Naive thymus-derived CD4-positive, alpha-beta T cell (primary cell): ENCODE measurements around the gene ACOXL. TPM values are rescaled to one million over a fixed set of nuclear protein-coding genes. Genes with fewer than 3 reads are reported as not detected.
A peak's percentile ranks its signal among the peaks of the same experiment; 100 is the strongest.

ENCODE experiments used
- ATAC-seq: fragments of 150-1000 bp; cut with Tn5 transposase; 2 replicates; pipeline ENCODE4 v1.10.0; 2021; ENCODE audit warnings: mild to moderate bottlenecking, moderate library complexity
- CTCF ChIA-PET: fragments of 350-600 bp; sonication (Branson Sonifier 250); formaldehyde crosslinking; loops from one replicate; lab custom pipeline; 2021; ENCODE audit warnings: antibody characterized with exemption; lab: Charles Lee
- POLR2A ChIA-PET: fragments of 350-600 bp; sonication (Branson Sonifier 250); formaldehyde crosslinking; loops from one replicate; lab custom pipeline; 2021; ENCODE audit warnings: antibody characterized with exemption, inconsistent platforms; lab: Charles Lee
- DNase-seq, 9 donors: peaks; one replicate each; pipeline versions ENCODE4 v3.0.0 to v3.0.0-alpha.2; 2020 to 2022; ENCODE audit warnings: mixed read lengths in 1 of 9
- H3K27ac ChIP-seq: one replicate; pipeline ENCODE4 v1.7.0; 2013; ENCODE audit warnings: mild to moderate bottlenecking, low read depth, low read length, moderate library complexity
- H3K27me3 ChIP-seq, 2 donors: one replicate each; pipeline ENCODE4 v1.7.0; 2013; ENCODE audit warnings: low read length in 2 of 2, mild to moderate bottlenecking in 2 of 2, moderate library complexity in 2 of 2; ENCODE audit not compliant: control insufficient read depth in 2 of 2, insufficient read depth in 2 of 2
- H3K36me3 ChIP-seq, 3 experiments: 1 replicate in 2 of 3; 2 replicates in 1 of 3; pipeline ENCODE4 v1.7.0; 2013; ENCODE audit warnings: low read length in 3 of 3, mild to moderate bottlenecking in 3 of 3, moderate library complexity in 1 of 3; ENCODE audit not compliant: insufficient read depth in 3 of 3, control insufficient read depth in 2 of 3
- H3K4me1 ChIP-seq, 2 donors: one replicate each; pipeline ENCODE4 v1.7.0; 2013; ENCODE audit warnings: low read length in 2 of 2, mild to moderate bottlenecking in 2 of 2, moderate library complexity in 1 of 2; ENCODE audit not compliant: control insufficient read depth in 2 of 2, insufficient read depth in 2 of 2
- H3K4me3 ChIP-seq: 2 replicates; pipeline ENCODE4 v1.7.0; 2013; ENCODE audit warnings: mild to moderate bottlenecking, low read length
- H3K9me3 ChIP-seq, 3 experiments: 1 replicate in 2 of 3; 2 replicates in 1 of 3; pipeline ENCODE4 v1.7.0; 2013; ENCODE audit warnings: low read length in 3 of 3; ENCODE audit not compliant: control insufficient read depth in 2 of 3
- H3K27ac Mint-ChIP-seq, 9 donors: one replicate each; pipeline ENCODE4 v1.8.0; 2020 to 2022; ENCODE audit warnings: mixed read lengths in 9 of 9, mild to moderate bottlenecking in 8 of 9, moderate library complexity in 5 of 9, inconsistent platforms in 2 of 9
- H3K27me3 Mint-ChIP-seq, 5 donors: one replicate each; pipeline ENCODE4 v1.8.0; 2021 to 2022; ENCODE audit warnings: mixed read lengths in 5 of 5, mild to moderate bottlenecking in 1 of 5
- H3K36me3 Mint-ChIP-seq, 5 donors: one replicate each; pipeline ENCODE4 v1.8.0; 2020 to 2022; ENCODE audit warnings: mixed read lengths in 5 of 5, mild to moderate bottlenecking in 3 of 5, inconsistent platforms in 1 of 5
- H3K4me1 Mint-ChIP-seq, 7 donors: one replicate each; pipeline ENCODE4 v1.8.0; 2020 to 2022; ENCODE audit warnings: mixed read lengths in 7 of 7, mild to moderate bottlenecking in 3 of 7, inconsistent platforms in 1 of 7
- H3K4me3 Mint-ChIP-seq, 10 donors: one replicate each; pipeline ENCODE4 v1.8.0; 2020 to 2022; ENCODE audit warnings: mild to moderate bottlenecking in 10 of 10, mixed read lengths in 10 of 10, moderate library complexity in 6 of 10, inconsistent platforms in 2 of 10
- H3K9me3 Mint-ChIP-seq, 11 donors: one replicate each; pipeline ENCODE4 v1.8.0; 2020 to 2022; ENCODE audit warnings: mixed read lengths in 11 of 11, mild to moderate bottlenecking in 4 of 11, inconsistent platforms in 1 of 11, moderate library complexity in 1 of 11
- intact Hi-C, 2 donors: fragments of 100-400 bp; cut with micrococcal nuclease; formaldehyde crosslinking; loops; one replicate each; pipeline ENCODE4 v1.15.1; 2023
- polyA plus RNA-seq, 2 donors: library from polyadenylated mRNA; unstranded; fragments of 300-500 nt; fragmentation: Illumina TruSeq; gene quantifications; one replicate each; pipeline ENCODE4 v1.2.3, GENCODE V29; 2021
- total RNA-seq, 6 experiments: library from RNA in 5 of 6; stranded (reverse) in 5 of 6; gene quantifications; 1 replicate in 5 of 6; 2 replicates in 1 of 6; pipeline ENCODE4 v1.2.3 and lab custom pipeline; 2021 to 2026

ACOXL gene
- total and polyA plus RNA-seq, 7 experiments from 2014 or later = 0.29 TPM; not detected in 6

DNA sequence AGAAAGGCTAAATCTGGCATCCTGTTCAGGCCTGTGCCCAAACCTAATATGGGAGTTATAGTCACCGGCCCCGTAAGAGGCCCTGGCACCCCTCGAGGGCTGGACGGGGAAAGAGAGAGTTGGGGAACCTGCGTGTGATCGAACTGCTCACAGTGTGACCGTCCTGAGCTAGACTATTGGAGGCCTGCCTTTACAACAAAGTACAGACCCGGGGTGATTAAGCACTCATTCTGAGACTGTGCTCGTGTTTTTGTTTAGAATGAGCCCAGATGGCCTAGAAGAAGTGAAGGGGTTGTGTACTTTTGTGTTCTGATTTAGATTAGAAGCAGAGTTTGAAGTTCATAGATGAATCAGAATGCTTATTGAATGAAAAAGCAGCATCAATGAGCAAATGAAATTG lies 115.3 kb downstream of the ACOXL start:
- ChIA-PET POLR2A (interaction anchor here (1.2 to 1.7 kb wide), 2 partner anchors 11 to 36 kb away, joined by 4 to 8 read pairs; no protein-coding TSS in a partner anchor), CTCF (no interaction called here)
- H3K4me1 Mint-ChIP-seq = peaks cover 38 to 78% (median 55%) of the 10 kb centered on the region in 7 donors
- no peaks in the 10 kb centered on the region for H3K36me3 ChIP-seq
- peaks cover 0 to 3% (median 0%) of the 10 kb centered on the region in 11 donors for H3K9me3 Mint-ChIP-seq
- H3K27ac ChIP-seq = peak overlapping the region; percentile 52
- peak overlapping the region in 2 of 10 donors; percentile 13 to 74 for H3K4me3 Mint-ChIP-seq
- no peaks in the 10 kb centered on the region for H3K27me3 ChIP-seq
- no peak for ATAC-seq
- DNase-seq = no peak
- H3K36me3 Mint-ChIP-seq = peaks cover 0 to 5% (median 0%) of the 10 kb centered on the region in 5 donors
- H3K4me1 ChIP-seq = peaks cover 29 to 47% of the 10 kb centered on the region in 2 donors
- H3K27me3 Mint-ChIP-seq = peaks cover 0 to 27% (median 0%) of the 10 kb centered on the region in 5 donors
- no peak overlapping the region for H3K4me3 ChIP-seq
- intact Hi-C loops = loop anchor here (1.0 to 2.0 kb wide), 5 partner anchors 11 to 266 kb away; no protein-coding TSS in a partner anchor
- H3K9me3 ChIP-seq = no peaks in the 10 kb centered on the region
- H3K27ac Mint-ChIP-seq = peak overlapping the region; percentile 79 to 96 (median 89)

DNA sequence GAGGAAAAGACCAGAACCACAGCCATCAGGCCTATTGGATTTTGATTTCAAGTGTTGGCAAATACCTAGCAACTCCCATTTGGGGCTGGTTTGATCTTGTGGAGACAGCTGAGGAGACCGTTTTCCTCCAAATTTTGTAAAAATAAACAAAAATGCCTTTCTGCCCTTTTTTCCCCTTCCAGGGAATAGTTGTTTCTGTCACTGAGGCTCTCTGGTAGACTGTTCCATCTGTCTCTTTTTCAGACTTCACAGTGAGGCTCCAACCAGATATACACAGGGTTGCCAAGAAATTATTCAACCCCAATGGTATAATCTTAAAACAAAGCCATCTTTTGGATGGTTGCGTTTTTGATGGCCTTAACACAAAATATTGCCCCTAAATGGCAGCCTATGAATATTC lies 115.7 kb downstream of the ACOXL start:
- peaks cover 0 to 5% (median 0%) of the 10 kb centered on the region in 5 donors for H3K36me3 Mint-ChIP-seq
- Histone ChIP-seq H3K27ac (peak overlapping the region; percentile 52), H3K4me3 (no peak overlapping the region), H3K36me3 (no peaks in the 10 kb centered on the region), H3K9me3 (no peaks in the 10 kb centered on the region), H3K4me1 (peaks cover 33 to 51% of the 10 kb centered on the region in 2 donors), H3K27me3 (no peaks in the 10 kb centered on the region)
- ATAC-seq = no peak
- peaks cover 0 to 23% (median 0%) of the 10 kb centered on the region in 5 donors for H3K27me3 Mint-ChIP-seq
- H3K27ac Mint-ChIP-seq = peak overlapping the region in 5 of 9 donors; percentile 22 to 92 (median 88)
- ChIA-PET CTCF (no interaction called here), POLR2A (interaction anchor here (1.7 kb wide), 1 partner anchor 11 kb away, joined by 8 read pairs; no protein-coding TSS in a partner anchor)
- no peak overlapping the region for H3K4me3 Mint-ChIP-seq
- peaks cover 42 to 82% (median 59%) of the 10 kb centered on the region in 7 donors for H3K4me1 Mint-ChIP-seq
- no peak for DNase-seq
- peaks cover 0 to 3% (median 0%) of the 10 kb centered on the region in 11 donors for H3K9me3 Mint-ChIP-seq
- intact Hi-C loops = no loop called here

DNA sequence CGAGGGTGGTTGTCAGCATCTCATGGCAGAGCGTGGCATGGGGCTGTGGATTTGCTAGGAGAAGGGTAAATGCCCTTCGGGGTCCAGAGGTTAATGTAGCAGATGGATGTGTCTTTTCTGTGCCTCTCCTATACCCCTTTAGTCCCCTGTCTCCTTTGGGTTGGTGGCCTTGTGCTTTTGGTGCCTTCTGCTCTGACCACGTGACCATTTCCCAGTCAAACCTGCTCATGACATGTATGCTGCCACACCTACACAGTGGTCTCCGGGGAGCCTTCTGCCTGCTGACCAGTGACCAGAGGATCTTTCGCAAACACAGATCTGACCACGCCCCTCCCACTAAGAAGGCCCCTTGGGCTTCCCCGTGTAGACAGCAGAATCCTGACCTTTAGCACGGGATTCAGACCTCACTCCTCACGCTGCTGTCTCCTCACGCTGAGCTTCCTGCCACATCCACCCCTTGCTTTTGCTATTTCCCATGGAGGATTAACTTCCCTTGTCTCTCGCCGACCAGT lies 116.2 kb downstream of the ACOXL start:
- POLR2A ChIA-PET = no interaction called here

GRCh38 chr2:110851531-110851930 lies 119.2 kb downstream of the ACOXL start:
- intact Hi-C loops = no loop called here
- Mint-ChIP-seq H3K27me3 (peaks cover 0 to 34% (median 0%) of the 10 kb centered on the region in 5 donors), H3K4me3 (no peak overlapping the region), H3K27ac (peak overlapping the region in 1 of 9 donors; percentile 40), H3K36me3 (peaks cover 0 to 2% (median 0%) of the 10 kb centered on the region in 5 donors), H3K9me3 (peaks cover 0 to 4% (median 0%) of the 10 kb centered on the region in 11 donors), H3K4me1 (peaks cover 41 to 82% (median 55%) of the 10 kb centered on the region in 7 donors)
- CTCF ChIA-PET = no interaction called here
- ATAC-seq (no peak), DNase-seq (no peak)
- Histone ChIP-seq H3K9me3 (no peaks in the 10 kb centered on the region), H3K27me3 (no peaks in the 10 kb centered on the region), H3K4me1 (peaks cover 37 to 52% of the 10 kb centered on the region in 2 donors), H3K4me3 (no peak overlapping the region), H3K36me3 (no peaks in the 10 kb centered on the region), H3K27ac (no peak overlapping the region)
- POLR2A ChIA-PET = no interaction called here

More for the DNA sequence above, 116.2 kb downstream of the ACOXL start:
- DNase-seq (no peak), ATAC-seq (no peak)
- H3K27ac Mint-ChIP-seq = peak overlapping the region in 6 of 9 donors; percentile 29 to 78 (median 54)
- H3K27me3 Mint-ChIP-seq = peaks cover 0 to 18% (median 0%) of the 10 kb centered on the region in 5 donors
- Histone ChIP-seq H3K4me3 (no peak overlapping the region), H3K27me3 (no peaks in the 10 kb centered on the region), H3K36me3 (no peaks in the 10 kb centered on the region), H3K9me3 (no peaks in the 10 kb centered on the region), H3K4me1 (peaks cover 38 to 56% of the 10 kb centered on the region in 2 donors), H3K27ac (no peak overlapping the region)
- H3K4me3 Mint-ChIP-seq = peak overlapping the region in 1 of 10 donors; percentile 9
- intact Hi-C loops = no loop called here
- H3K9me3 Mint-ChIP-seq = peaks cover 0 to 3% (median 0%) of the 10 kb centered on the region in 11 donors
- CTCF ChIA-PET = no interaction called here
- H3K36me3 Mint-ChIP-seq = peaks cover 0 to 5% (median 0%) of the 10 kb centered on the region in 5 donors
- peaks cover 44 to 82% (median 62%) of the 10 kb centered on the region in 7 donors for H3K4me1 Mint-ChIP-seq

GRCh38 chr2:110852051-110852450 lies 119.7 kb downstream of the ACOXL start:
- POLR2A ChIA-PET = no interaction called here
- Mint-ChIP-seq H3K36me3 (peaks cover 0 to 2% (median 0%) of the 10 kb centered on the region in 5 donors), H3K4me1 (peaks cover 38 to 76% (median 51%) of the 10 kb centered on the region in 7 donors), H3K27ac (peak overlapping the region in 7 of 9 donors; percentile 3 to 79 (median 73)), H3K27me3 (peaks cover 0 to 40% (median 0%) of the 10 kb centered on the region in 5 donors), H3K9me3 (peaks cover 0 to 4% (median 0%) of the 10 kb centered on the region in 11 donors), H3K4me3 (peak overlapping the region in 6 of 10 donors; percentile 40 to 63 (median 52))
- Histone ChIP-seq H3K36me3 (no peaks in the 10 kb centered on the region), H3K4me1 (peaks cover 32 to 47% of the 10 kb centered on the region in 2 donors), H3K27me3 (no peaks in the 10 kb centered on the region), H3K4me3 (no peak overlapping the region), H3K9me3 (no peaks in the 10 kb centered on the region), H3K27ac (peak overlapping the region; percentile 14)
- DNase-seq (no peak), ATAC-seq (no peak)
- intact Hi-C loops = loop anchor here in 1 of 2 donors (2.0 kb wide), 2 partner anchors 15 to 265 kb away; no protein-coding TSS in a partner anchor
- CTCF ChIA-PET = interaction anchor here (0.6 kb wide), 1 partner anchor 190 kb away, joined by 3 read pairs; no protein-coding TSS in a partner anchor

GRCh38 chr2:110852541-110853263 lies 120.3 kb downstream of the ACOXL start:
- CTCF ChIA-PET = interaction anchor here (0.6 to 1.3 kb wide), 2 partner anchors 41 to 191 kb away, joined by 3 to 5 read pairs; no protein-coding TSS in a partner anchor
- H3K4me1 ChIP-seq = peaks cover 29 to 42% of the 10 kb centered on the region in 2 donors
- POLR2A ChIA-PET = interaction anchor here (0.7 to 1.5 kb wide), 2 partner anchors 41 to 268 kb away, joined by 3 read pairs; partner anchors contain the start of gene BCL2L11

More at GRCh38 chr2:110852541-110853263, 120.3 kb downstream of the ACOXL start:
- H3K4me3 ChIP-seq = no peak overlapping the region
- H3K27ac Mint-ChIP-seq = peak overlapping the region in 8 of 9 donors; percentile 40 to 79 (median 72)
- no peaks in the 10 kb centered on the region for H3K27me3 ChIP-seq
- H3K9me3 ChIP-seq = no peaks in the 10 kb centered on the region
- ATAC-seq = peak; percentile 88
- peak overlapping the region; percentile 14 for H3K27ac ChIP-seq
- peaks cover 0 to 42% (median 0%) of the 10 kb centered on the region in 5 donors for H3K27me3 Mint-ChIP-seq
- H3K36me3 Mint-ChIP-seq = no peaks in the 10 kb centered on the region
- H3K4me1 Mint-ChIP-seq = peaks cover 34 to 70% (median 44%) of the 10 kb centered on the region in 7 donors
- DNase-seq = peak in 5 of 9 donors; percentile 9 to 37 (median 25)
- peak overlapping the region; percentile 19 to 63 (median 49) for H3K4me3 Mint-ChIP-seq
- peaks cover 0 to 4% (median 0%) of the 10 kb centered on the region in 11 donors for H3K9me3 Mint-ChIP-seq
- intact Hi-C loops = loop anchor here (1.0 to 2.0 kb wide), 3 partner anchors 14 to 264 kb away; no protein-coding TSS in a partner anchor
- no peaks in the 10 kb centered on the region for H3K36me3 ChIP-seq
